NCI-H2196 (cell line): ENCODE results near the gene ZNF415.
"Not testable (repeated sequence)": the region's sequence is repeated elsewhere in the genome, so short reads cannot be mapped to it uniquely, and the experiment has no call there.

Source experiments
- DNase-seq: peaks from one replicate; lab custom pipeline; 2025; ENCODE audit not compliant: unreplicated experiment; lab: John Stamatoyannopoulos, UW

The ZNF415 gene

DNA sequence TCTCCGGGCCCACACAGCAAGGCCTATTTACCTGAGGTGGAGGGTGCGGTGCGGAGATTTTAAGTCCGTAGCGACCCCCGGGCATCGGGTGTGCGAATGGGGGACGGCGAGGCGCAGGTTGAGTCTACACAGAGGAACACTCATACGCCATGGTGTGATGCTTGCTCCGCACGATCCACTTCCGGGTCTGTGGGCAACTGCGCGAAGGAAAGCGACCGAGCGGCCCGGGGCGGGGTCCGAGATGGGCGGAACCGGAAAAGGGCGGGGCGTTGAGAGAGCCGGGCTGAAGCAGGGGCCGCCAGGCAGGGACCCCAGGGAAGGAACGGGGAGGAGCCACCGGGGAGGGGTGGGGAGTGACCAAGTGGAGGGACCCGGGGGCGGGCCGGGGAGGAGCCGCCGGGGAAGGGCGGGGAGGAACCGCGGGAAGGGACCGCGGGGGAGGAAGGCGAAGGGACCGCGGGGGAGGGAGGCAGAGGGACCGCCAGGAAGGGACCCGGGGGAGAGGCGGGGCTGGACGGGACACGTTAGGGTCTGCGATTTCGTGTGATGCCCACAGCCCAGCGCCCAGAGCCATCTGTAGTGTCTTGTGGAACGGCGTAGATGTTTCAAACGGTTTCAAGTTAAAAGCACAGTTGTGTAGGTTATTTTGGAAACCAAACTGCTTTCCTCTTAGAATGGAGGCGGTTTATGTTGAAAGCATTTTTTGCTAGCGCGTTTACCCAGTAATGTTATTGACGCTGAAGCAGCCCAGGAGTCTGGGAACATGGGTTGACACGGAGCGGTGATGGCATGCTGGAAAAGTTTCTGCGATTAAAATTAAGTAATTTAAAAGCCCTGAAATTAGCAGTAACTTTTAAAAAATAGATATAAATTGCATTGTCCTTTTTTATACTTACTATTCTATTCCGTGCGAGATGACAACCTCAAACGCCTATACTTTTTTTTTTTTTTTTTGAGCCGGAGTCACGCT, 29.2 kb downstream of the ZNF415 start, which contains the start of gene ZNF160:
Gene ZNF160, minus strand, starts transcription at position 189 of the 970 bp plus-strand sequence. CDS start 17,146 bp downstream, outside the sequence.
- peak; percentile 95 for DNase-seq

DNA sequence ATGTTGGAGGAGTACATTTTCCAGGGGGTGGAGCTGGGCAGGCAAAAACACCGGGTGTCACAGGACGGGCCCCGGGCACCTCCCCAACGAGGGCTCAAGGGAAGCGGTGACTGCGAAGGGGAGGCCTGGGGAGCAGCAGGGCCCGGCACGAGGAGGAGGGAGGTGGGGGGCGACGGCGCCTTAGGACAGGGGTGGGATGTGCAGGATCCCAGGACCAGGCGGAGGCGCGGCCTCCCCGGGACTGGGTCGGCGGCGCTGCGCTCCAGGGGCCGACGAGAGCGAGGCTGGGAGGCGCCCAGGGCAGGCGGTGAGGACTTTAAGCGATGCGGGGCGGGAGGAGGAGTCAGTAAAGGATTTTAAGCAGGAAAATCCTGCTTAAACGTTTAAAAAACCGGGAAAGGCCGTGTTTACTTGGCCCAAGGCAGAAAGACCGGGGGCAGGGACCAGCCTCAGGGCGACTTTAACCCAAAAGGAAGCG, 29.9 kb downstream of the ZNF415 start:
- no peak for DNase-seq

DNA sequence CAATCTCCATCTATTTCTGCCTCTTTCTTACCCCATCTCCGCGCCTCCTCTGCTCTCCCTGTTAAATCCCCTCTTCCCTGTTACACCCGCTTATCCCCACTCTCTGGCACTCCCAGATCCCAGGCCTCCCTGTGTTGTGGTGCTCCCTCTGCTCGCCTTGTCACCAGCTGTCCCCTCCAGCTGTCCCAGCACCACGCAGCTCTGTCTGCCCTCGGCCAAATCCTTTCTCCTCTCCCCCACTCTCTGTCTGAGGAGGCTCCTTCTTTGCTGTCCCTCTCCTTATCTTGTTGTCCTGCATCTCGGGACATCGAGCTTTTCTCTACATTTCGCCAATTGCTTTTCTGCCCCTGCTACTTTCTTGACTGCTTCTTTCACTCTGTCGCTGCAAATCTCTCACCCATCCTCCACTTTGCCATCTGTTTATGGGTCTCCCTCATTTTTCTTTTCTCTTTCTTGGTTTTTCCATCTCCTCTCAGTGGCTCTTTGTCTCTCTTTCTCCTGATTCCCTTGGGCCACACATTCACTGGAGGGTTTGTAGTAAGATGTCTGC, 30.4 kb downstream of the ZNF415 start:
- no peak for DNase-seq

DNA sequence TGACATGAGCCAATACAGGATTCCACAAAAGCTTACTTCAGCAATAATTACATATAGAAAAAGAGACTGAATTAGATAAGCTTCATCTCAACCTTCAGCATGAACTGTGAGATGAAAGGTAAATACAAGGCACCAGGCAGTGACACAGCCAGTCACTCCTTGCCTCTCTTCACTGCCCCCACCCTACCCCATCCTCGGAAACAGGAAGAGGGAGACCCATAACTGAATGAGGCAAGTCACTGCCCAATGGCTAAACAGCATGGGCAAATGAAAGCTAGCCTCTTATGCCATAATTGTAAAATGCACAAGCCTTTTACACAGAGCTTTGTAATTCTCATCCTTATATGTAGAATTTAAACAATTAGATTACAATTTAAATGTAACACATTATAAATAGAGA, 31.2 kb downstream of the ZNF415 start:
- DNase-seq, result no peak

DNA sequence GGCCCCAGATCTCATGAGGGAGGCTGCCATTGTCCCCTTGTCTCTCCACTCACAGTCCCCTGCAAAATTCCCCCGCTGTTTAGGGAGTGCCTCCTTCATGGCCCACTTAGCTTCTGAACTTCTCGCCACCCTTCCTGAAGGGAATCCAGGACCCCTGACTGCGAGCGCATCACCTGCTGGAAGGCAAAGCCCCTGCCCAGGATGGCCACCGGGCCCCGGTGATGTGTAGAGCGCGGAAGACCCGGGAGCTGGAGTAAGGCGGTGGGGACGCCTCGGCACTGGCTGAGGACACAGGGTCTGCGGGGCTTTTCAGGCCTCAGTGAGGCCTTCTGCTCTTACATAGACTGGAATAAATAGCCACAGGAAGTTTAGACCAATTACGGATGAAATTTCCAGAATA, 34.1 kb downstream of the ZNF415 start:
- DNase-seq, result not testable (repeated sequence)

DNA sequence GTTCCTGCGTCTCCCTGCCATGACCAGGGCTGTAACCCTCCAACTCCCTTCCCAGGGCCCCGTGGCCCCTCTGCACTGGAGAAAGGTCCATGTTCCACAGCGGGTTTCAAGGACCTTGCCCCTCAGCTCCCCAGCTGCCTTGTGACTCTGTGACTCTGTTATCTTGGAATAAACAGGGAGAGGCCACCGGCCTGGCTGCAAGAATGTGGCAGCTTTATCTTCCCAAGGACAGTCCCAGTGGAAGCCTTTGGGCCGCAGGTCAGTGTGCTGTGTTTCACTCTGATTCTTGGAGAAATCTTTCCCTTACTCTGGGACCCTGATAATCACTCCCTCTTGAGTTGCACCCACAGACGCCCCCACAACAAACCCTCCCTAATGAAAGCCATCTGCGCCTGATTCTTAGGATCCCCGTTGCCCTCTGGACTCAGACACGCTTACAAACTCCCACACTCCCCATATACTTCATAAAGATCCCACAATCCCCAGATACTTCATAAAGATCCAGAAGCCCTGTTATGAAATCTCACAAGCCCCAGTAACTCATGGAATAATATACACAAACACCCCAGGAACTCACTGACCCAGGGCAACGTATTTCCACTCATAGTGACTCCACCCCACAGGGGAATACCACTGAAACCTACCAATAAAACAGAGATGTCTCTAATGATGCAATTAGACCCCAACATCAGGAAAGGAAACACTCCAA, 35.6 kb downstream of the ZNF415 start:
- not testable (repeated sequence) for DNase-seq

DNA sequence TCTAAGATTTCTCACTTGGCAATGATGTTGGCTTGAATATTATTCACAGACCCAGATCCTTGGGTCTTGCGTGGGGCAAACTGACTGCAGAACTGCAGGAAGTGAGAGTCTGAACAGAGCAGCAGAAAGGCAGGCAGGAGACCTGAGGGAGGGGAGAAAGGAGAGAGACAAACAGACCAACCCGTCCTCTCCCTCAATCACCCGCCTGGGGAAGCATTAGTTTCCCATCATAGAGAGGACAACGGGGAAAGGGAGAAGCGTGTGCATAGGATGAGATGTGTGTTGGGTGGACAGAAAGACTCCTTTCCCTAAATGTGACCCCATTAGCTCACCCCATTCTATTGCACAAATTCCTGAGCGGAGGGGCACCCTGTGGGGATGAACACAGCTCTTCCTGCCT, 36.1 kb downstream of the ZNF415 start:
- DNase-seq, result not testable (repeated sequence)

DNA sequence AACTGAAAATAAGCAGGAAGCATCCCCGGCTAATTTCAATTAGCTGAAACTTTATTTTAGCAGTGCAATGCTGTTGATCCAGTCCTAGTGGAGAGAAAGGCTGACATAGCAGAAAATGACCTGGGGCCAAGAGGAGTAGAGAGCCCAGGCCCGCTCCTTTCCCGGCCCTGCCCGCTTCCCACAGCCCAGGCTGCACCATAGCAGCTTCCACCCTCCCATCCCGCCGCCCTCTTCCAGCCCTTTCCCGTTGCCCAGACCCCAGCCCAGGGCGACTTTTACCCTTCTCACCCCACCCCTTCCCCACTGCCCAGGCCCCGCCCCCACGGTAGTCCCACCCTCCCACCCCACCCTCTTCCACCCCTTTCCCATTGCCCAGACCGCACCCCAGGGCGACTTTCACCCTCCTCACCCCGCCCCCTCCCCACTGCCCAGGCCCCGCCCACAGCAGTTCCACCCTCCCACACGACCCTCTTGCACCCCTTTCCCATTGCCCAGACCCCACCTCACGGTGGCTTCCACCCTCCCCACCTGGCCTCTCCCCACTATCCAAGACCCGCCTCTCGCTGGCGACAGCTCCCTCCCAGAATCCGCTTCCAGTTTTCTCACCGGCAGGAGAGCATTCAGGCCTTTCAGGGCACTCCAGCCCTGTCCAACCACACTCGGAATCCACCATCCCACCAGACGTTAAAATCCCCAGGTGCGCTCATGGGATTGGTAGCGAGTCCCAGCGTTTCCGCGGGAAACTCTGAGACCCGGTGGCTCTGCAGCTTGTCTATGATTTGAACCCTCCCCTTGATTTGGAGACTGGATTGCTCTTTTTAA, 37.7 kb downstream of the ZNF415 start:
- no peak for DNase-seq

DNA sequence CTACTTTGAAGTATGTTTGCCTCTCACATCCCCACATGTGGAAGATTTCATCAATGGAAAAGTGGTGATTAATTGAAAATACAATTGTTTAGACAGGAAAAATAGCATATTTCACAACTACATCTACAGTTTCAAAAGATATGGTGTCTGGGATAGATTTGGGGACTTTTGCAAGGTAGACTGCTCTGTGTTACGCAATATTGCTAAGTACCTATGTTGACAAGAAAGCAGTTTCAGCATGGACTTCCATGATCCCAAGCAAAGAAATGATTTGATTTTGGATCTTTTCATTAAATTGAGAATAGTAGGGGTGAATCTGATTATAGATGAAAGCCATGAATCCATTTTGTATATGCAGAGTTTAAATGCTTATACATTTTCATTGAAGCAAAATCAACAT, 40.0 kb downstream of the ZNF415 start:
- no peak for DNase-seq

DNA sequence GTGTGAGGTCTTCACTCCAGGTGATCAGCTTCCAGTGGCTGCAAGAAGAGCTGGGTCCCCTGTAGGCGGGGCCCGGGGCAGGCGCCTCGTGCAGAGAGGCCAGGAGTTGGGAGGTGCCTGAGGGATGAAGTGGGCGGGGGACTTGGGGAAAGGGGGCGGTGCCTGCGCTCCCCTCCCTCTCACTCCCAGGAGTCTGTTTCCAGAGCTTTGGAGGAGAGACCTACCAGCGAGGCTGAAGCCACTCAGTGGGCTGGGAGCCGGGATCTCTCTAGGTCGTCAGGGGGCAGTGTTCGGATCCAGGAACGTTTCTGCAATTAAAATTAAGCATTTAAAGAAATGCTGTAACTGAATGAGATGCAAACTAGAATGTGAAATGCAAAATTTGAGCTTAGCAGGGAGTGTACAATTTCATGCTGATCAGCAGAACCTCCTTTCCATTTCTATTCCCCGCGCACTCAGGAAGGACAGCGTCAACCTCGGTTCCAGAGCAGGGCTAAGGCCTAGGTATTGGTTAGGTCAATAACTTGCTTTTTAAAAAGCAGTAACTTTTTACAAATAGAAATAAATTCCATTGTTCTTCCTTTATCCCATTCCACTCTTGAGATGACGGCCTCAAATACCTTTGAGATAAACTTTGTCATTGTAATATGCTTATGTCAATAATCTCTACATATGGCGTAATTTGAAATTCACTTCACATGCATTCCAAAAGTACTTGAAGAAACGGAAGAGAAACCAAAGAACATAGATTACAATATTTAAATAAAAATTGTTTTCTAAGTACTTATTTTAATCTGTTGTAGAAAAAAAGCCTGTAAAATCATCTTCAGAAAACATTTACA, 41.1 kb downstream of the ZNF415 start:
- DNase-seq, result no peak

DNA sequence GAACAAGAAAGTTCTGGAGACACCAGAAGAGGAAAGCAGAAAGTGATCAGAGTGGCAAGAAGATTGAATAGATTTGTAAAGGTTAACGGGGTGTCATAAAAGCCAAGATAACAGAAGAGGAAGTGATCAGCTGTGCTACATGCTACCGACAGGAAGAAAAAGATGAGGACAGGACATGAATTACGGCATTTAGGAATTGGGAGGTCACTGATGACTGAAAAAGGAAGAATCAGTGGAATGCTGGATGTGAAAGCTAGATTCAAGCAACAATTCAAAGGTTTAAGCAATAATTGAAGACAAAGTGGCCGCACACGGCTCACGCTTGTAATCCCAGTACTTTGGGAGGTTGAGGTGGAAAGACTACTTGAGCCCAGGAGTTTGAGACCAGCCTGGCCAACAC, 44.6 kb downstream of the ZNF415 start:
- DNase-seq, result no peak

DNA sequence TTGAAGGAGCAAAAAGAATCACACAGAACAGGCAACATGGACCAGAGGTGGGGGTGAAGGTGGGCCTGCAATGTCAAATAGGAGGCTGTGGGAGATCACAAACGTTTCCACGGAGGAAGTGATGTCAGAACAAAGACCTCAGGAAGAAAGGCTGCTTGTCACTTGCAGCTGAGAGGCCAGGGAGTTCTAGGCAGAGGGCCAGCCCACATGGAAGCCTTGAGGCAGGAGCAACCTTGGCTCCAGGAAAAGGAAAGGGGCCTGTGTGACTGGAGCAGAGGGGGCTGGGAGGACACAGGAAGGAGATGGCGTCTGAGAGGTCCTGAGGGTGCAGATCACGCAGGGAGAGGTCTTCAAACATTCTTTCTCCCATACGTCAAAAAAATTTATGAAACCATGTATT, 45.8 kb downstream of the ZNF415 start:
- no peak for DNase-seq

DNA sequence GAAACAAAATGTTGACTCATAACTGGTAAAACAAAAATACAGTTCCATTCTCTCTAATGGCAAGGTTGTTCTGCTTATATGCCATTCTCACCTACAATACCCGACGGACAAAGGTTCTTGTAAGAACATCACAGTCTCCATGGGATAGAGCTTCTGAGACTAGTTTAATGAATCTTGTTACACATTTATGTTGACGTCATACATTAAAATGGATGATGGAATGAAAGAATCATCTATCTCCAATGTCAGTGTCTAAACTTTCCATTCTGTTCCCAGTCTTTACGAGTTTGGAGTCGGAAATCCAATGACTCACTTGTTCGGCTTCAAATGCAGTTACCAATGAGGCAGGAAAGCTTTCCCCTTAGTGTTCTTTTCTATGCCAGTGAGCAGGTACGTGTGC, 47.2 kb downstream of the ZNF415 start:
- no peak for DNase-seq

DNA sequence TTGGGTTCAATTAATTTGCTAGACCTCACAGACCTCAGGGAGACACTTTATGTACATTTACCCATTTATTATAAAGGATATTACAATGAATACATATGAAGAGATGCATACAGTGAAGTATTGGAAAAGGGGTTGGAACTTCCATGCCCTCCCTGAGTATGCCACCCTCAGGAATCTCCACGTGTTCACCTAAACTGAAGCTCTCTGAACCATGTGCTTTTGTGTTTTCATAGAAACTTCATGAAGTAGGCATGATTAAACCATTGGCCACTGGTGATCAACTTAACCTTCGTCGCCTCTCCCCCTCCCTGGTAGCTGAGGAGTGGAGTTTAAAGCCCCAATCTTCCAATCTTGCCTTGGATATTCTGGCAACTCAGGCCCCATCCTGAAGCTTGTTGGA, 49.8 kb downstream of the ZNF415 start:
- DNase-seq, result no peak

DNA sequence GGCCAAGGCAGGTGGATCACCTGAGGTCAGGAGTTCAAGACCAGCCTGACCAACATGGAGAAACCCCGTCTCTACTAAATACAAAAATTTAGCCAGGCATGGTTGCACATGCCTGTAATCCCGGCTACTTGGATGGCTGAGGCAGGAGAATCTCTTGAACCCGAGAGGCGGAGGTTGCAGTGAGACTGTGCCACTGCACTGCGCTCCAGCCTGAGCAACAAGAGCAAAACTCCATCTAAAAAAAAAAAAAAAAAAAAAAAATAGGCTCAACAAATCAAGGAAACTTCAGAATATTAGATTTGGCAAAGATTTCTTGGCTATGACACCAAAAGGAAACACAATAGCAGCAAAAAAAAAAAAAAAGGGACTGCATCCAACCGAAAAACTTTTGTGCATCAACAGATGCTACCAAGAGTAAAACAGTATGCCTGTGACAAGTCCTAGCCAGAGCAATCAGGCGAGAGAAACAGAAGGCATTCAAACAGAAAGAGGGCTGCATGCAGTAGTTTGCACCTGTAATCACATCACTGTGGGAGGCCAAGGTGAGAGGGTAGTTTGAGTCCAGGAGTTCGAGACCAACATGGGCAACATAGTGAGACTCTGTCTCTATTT, 53.3 kb downstream of the ZNF415 start:
- no peak for DNase-seq

DNA sequence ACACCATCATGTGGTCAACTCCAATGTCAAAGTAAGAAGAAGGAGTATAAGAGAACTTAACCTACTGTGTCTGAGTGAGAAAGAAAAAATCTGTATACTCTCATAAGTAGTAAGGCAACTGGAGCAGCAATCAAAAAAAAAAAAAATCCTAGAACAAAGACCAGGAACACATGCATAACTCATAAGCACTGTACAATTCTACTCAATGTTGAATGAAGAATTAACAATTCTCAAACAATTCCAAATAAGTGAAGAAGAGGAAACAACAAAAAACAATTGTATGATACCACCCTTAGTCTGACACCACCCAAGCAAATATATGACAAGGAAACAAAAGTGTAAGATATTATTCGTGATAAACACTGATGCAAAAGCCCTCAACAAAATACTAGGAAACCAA, 54.0 kb downstream of the ZNF415 start:
- no peak for DNase-seq

DNA sequence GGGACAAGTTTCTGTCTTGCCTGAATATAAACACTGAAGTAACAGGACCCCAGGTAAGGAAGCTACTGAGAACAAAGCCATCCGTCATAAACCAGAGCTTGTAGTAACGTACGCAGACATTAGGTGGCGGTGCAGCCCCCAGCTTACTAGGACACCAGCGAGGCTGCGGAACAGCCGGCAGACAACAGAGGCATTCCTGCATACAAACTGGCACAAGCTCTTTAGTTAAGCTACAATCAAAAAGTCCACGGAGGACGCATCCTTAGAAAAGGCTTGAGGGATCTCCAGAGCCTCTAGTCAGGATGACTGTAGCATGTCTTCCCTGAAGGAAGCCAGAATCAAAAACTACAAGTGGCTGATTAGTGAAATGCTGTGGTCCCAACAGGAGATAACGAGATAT, 55.7 kb downstream of the ZNF415 start:
- DNase-seq, result no peak

DNA sequence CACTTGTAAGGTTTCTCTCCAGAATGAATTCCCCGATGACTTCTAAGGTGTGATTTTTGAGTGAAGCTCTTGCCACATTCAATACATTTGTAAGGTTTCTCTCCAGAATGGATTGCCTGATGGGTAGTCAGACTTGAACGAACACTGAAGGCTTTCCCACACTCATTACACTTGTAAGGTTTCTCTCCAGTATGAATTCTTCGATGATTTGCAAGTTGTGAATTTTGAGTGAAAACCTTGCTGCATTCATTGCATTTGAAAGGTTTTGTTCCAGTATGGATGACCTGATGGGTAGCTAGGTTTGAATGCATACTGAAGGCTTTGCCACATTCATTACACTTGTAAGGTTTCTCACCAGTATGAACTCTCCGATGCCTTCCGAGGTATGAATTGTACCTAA, 63.9 kb downstream of the ZNF415 start:
- no peak for DNase-seq

DNA sequence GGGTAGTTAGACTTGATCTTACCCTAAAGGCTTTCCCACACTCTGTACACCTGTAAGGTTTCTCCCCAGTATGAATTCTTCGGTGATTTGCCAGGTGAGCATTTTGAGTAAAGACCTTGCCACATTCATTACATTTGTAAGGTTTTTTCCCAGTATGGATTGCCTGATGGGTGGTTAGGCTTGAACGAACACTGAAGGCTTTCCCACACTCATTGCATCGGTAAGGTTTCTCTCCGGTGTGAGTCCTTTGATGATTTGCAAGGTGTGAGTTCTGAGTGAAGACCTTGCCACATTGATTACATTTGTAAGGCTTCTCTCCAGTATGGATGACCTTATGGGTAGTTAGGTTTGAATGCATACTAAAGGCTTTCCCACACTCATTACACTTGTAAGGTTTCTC, 64.5 kb downstream of the ZNF415 start:
- DNase-seq, result no peak
